A549 (cell line): ENCODE measurements around the gene EPPIN. TPM values are rescaled to one million over a fixed set of nuclear protein-coding genes. Genes with fewer than 3 reads are reported as not detected.

ENCODE experiments used
- ATAC-seq, 2 experiments: fragments of 200-7000 bp in 1 of 2; fragments of >200 bp in 1 of 2; cut with Nextera tagmentation in 1 of 2; cut with Tn5 transposase in 1 of 2; 3 replicates each; pipeline versions ENCODE4 v1.8.0 to v1.9.1; 2018 to 2020; ENCODE audit warnings: mild to moderate bottlenecking in 1 of 2, moderate library complexity in 1 of 2
- CTCF ChIA-PET: fragments of 300-600 bp; sonication (Branson Sonifier 250); formaldehyde crosslinking; extraction: SDS; loops from one replicate; lab custom pipeline; 2021; ENCODE audit warnings: antibody characterized with exemption, inconsistent platforms; lab: Yijun Ruan, JAX
- POLR2A ChIA-PET: fragments of 350-600 bp; formaldehyde crosslinking; extraction: SDS; loops from one replicate; lab custom pipeline; 2021; ENCODE audit warnings: antibody characterized with exemption, inconsistent platforms; lab: Yijun Ruan, JAX
- DNase-seq, 2 experiments: peaks; one replicate each; pipeline versions ENCODE4 v3.0.0 to v3.0.0-alpha.2; 2011 to 2016; ENCODE audit warnings: low read depth in 1 of 2, low spot score in 1 of 2
- FAIRE-seq: peaks from 2 replicates; lab custom pipeline; 2011; peaks lifted over from hg19 to GRCh38; lab: Jason Lieb, UNC
- H3K27ac ChIP-seq, 2 experiments: fragments of >200 bp; sonication (Bioruptor Twin); formaldehyde crosslinking; 3 replicates each; pipeline ENCODE4 v1.5.1; 2016 to 2017
- H3K4me1 ChIP-seq: fragments of >200 bp; sonication (Bioruptor Twin); formaldehyde crosslinking; 3 replicates; pipeline ENCODE4 v1.6.1; 2016
- H3K4me2 ChIP-seq: fragments of >200 bp; sonication (Bioruptor Twin); formaldehyde crosslinking; 3 replicates; pipeline ENCODE4 v1.6.1; 2016
- H3K4me3 ChIP-seq: fragments of >200 bp; sonication (Bioruptor Twin); formaldehyde crosslinking; 3 replicates; pipeline ENCODE4 v1.5.1; 2016
- H3K9me3 ChIP-seq: fragments of >200 bp; sonication (Bioruptor Twin); formaldehyde crosslinking; 3 replicates; pipeline ENCODE4 v1.6.1; 2016
- CBX8 ChIP-seq: fragments of 200-600 bp; sonication (generic); IDR thresholded peaks from 2 replicates; pipeline ENCODE4 v1.6.1; 2016
- CEBPB ChIP-seq, 2 experiments: fragments of >200 bp in 1 of 2; sonication (Bioruptor Twin) in 1 of 2; formaldehyde crosslinking in 1 of 2; IDR thresholded peaks; 2 replicates each; pipeline ENCODE4 v1.6.1; 2012 to 2016
- EHF ChIP-seq: fragments of 250-450 bp; sonication (Bioruptor Pico); IDR thresholded peaks from 2 replicates; pipeline ENCODE4 v1.5.0; 2020; ENCODE audit warnings: mild to moderate bottlenecking
- FOSL2 ChIP-seq, 2 experiments: fragments of 450-650 bp in 1 of 2; fragments of >200 bp in 1 of 2; sonication (Bioruptor Twin) in 1 of 2; formaldehyde crosslinking; IDR thresholded peaks; 2 replicates each; pipeline versions ENCODE4 v1.5.0 to v1.6.1; 2016 to 2020; ENCODE audit warnings: mild to moderate bottlenecking in 1 of 2, moderate library complexity in 1 of 2
- FOXS1 ChIP-seq: fragments of 250-450 bp; sonication (Bioruptor Pico); IDR thresholded peaks from 2 replicates; pipeline ENCODE4 v1.5.0; 2020; ENCODE audit warnings: mild to moderate bottlenecking, moderate library complexity
- HOXB13 ChIP-seq: fragments of 250-450 bp; sonication (Bioruptor Pico); IDR thresholded peaks from 2 replicates; pipeline ENCODE4 v1.5.0; 2020; ENCODE audit warnings: low read depth, mild to moderate bottlenecking, moderate library complexity
- HOXB5 ChIP-seq: fragments of 250-450 bp; sonication (Bioruptor Pico); IDR thresholded peaks from 2 replicates; pipeline ENCODE4 v1.5.0; 2020; ENCODE audit warnings: mild to moderate bottlenecking, moderate library complexity
- KDM1A ChIP-seq: fragments of 200-600 bp; sonication (generic); IDR thresholded peaks from 2 replicates; pipeline ENCODE4 v1.6.1; 2016; ENCODE audit warnings: low read depth, mild to moderate bottlenecking
- KDM5A ChIP-seq: fragments of 200-600 bp; sonication (generic); IDR thresholded peaks from 2 replicates; pipeline ENCODE4 v1.6.1; 2016; ENCODE audit warnings: antibody characterized with exemption, mild to moderate bottlenecking
- MAFK ChIP-seq: fragments of 450-650 bp; IDR thresholded peaks from 2 replicates; pipeline ENCODE4 v1.6.1; 2014; ENCODE audit not compliant: partially characterized antibody
- NFE2L2 ChIP-seq: fragments of 150-350 bp; conservative IDR thresholded peaks from 2 replicates; pipeline ENCODE4 v1.6.1; 2014; ENCODE audit warnings: low read length
- NPAS2 ChIP-seq: fragments of 250-450 bp; sonication (Bioruptor Pico); IDR thresholded peaks from 2 replicates; pipeline ENCODE4 v1.8.0; 2022; ENCODE audit warnings: mild to moderate bottlenecking, moderate library complexity, borderline replicate concordance
- RARB ChIP-seq: fragments of 250-450 bp; sonication (Bioruptor Pico); IDR thresholded peaks from 2 replicates; pipeline ENCODE4 v1.8.0; 2021; ENCODE audit warnings: mild to moderate bottlenecking, moderate library complexity
- RCOR1 ChIP-seq: fragments of 150-350 bp; IDR thresholded peaks from 2 replicates; pipeline ENCODE4 v1.6.1; 2014; ENCODE audit warnings: antibody characterized with exemption, low read length, low read depth
- RNF2 ChIP-seq: fragments of 200-600 bp; sonication (generic); IDR thresholded peaks from 2 replicates; pipeline ENCODE4 v1.6.1; 2016; ENCODE audit warnings: low read depth, mild to moderate bottlenecking, antibody characterized with exemption, moderate library complexity, borderline replicate concordance
- SREBF2 ChIP-seq: fragments of 450-650 bp; IDR thresholded peaks from 2 replicates; pipeline ENCODE4 v1.6.1; 2014; ENCODE audit warnings: mild to moderate bottlenecking, moderate library complexity
- TFCP2L1 ChIP-seq: fragments of 250-450 bp; sonication (Bioruptor Pico); IDR thresholded peaks from 2 replicates; pipeline ENCODE4 v1.5.0; 2021; ENCODE audit warnings: mild to moderate bottlenecking
- WGBS: methylation state at CpG from one replicate; pipeline ENCODE4 v1.1.6; 2017; ENCODE audit errors: missing lambda C conversion rate; 5-methylcytosine and 5-hydroxymethylcytosine counted together
- polyA minus RNA-seq: library from RNA; depleted of rRNA, polyadenylated mRNA; stranded (reverse); fragments of >200 nt; gene quantifications from 2 replicates; pipeline ENCODE4 v1.2.3, GENCODE V29; 2011; rRNA and poly(A)+ RNA removed
- polyA plus RNA-seq, 4 experiments: library from polyadenylated mRNA; depleted of rRNA in 3 of 4; stranded (reverse); fragments of >200 nt; fragmentation: RNase III in 1 of 4; extraction: RNeasy Plus Mini Kit Qiagen cat#74134 plus additional on column Dnase treatment in 1 of 4; gene quantifications; 2 replicates in 3 of 4; 3 replicates in 1 of 4; pipeline ENCODE4 v1.2.3, GENCODE V29; 2011 to 2017
- TF ChIP-seq, protein P1 (sequence below): IDR thresholded peaks from 2 replicates; pipeline ENCODE4 v1.6.1; 2012
- TF ChIP-seq, protein P2 (sequence below): fragments of >200 bp; sonication (Bioruptor Twin); formaldehyde crosslinking; IDR thresholded peaks from 3 replicates; pipeline ENCODE4 v1.5.1; 2016
- TF ChIP-seq, protein P3 (sequence below): fragments of >200 bp; sonication (Bioruptor Twin); formaldehyde crosslinking; IDR thresholded peaks from 3 replicates; pipeline ENCODE4 v1.6.1; 2016
- TF ChIP-seq, protein P4 (sequence below): fragments of 200-600 bp; sonication (generic); IDR thresholded peaks from 2 replicates; pipeline ENCODE4 v1.6.1; 2016; ENCODE audit warnings: antibody characterized with exemption, mild to moderate bottlenecking, moderate library complexity

Gene EPPIN
- polyA plus RNA-seq (2011; rRNA removed) (not detected in 2 replicates), polyA plus RNA-seq (2017; fragmentation: RNase III; extraction: RNeasy Plus Mini Kit Qiagen cat#74134 plus additional on column Dnase treatment) (not detected in 3 replicates), polyA minus RNA-seq (not detected in 2 replicates)
- polyA plus RNA-seq (2012; cell fraction: cytosol; rRNA removed): not detected in 2 replicates
- not detected in 2 replicates for polyA plus RNA-seq (2012; cell fraction: nucleus; rRNA removed)

GRCh38 chr20:45547206-45547770, at the start of gene EPPIN:
Gene EPPIN, minus strand, starts transcription at chr20:45547401. Its CDS starts 44 bp downstream, at chr20:45547357.
- H3K9me3 ChIP-seq: no peaks in the 10 kb centered on the region
- 35% methylated on average over 6 of the region's 6 CpGs for WGBS
- no peak for DNase-seq
- H3K4me3 ChIP-seq: no peak within 1 kb of the TSS
- TF ChIP-seq MAFK (no peak), HOXB5 (CRISPR knock-in tag) (no peak), SREBF2 (no peak), CBX8 (no peak)
- ChIA-PET POLR2A (no interaction called here), CTCF (interaction anchor here (0.6 to 2.2 kb wide), 5 partner anchors 69 to 226 kb away, joined by 4 to 15 read pairs (median 4); no protein-coding TSS in a partner anchor)
- ATAC-seq: no peak
- no peaks in the 10 kb centered on the region for H3K4me1 ChIP-seq
- no peak within 1 kb of the TSS for H3K4me2 ChIP-seq
- FAIRE-seq: no peak
- no peak within 1 kb of the TSS for H3K27ac ChIP-seq

GRCh38 chr20:45595235-45595634, 48.0 kb upstream of the EPPIN start:
- Histone ChIP-seq H3K9me3 (peaks cover 8% of the 10 kb centered on the region; the same call in 1 of the 3 replicates), H3K4me1 (no peaks in the 10 kb centered on the region), H3K27ac (no peak overlapping the region), H3K4me3 (no peak overlapping the region), H3K4me2 (no peak overlapping the region)
- ChIA-PET POLR2A (no interaction called here), CTCF (interaction anchor here (0.6 to 2.4 kb wide), 2 partner anchors 174 to 176 kb away, joined by 3 to 9 read pairs; no protein-coding TSS in a partner anchor)
- 0% methylated on average over 1 of the region's 1 CpG for WGBS
- no peak for ATAC-seq
- TF ChIP-seq, protein P1, sequence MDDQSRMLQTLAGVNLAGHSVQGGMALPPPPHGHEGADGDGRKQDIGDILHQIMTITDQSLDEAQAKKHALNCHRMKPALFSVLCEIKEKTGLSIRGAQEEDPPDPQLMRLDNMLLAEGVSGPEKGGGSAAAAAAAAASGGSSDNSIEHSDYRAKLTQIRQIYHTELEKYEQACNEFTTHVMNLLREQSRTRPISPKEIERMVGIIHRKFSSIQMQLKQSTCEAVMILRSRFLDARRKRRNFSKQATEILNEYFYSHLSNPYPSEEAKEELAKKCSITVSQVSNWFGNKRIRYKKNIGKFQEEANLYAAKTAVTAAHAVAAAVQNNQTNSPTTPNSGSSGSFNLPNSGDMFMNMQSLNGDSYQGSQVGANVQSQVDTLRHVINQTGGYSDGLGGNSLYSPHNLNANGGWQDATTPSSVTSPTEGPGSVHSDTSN: no peak
- TF ChIP-seq, protein P2, sequence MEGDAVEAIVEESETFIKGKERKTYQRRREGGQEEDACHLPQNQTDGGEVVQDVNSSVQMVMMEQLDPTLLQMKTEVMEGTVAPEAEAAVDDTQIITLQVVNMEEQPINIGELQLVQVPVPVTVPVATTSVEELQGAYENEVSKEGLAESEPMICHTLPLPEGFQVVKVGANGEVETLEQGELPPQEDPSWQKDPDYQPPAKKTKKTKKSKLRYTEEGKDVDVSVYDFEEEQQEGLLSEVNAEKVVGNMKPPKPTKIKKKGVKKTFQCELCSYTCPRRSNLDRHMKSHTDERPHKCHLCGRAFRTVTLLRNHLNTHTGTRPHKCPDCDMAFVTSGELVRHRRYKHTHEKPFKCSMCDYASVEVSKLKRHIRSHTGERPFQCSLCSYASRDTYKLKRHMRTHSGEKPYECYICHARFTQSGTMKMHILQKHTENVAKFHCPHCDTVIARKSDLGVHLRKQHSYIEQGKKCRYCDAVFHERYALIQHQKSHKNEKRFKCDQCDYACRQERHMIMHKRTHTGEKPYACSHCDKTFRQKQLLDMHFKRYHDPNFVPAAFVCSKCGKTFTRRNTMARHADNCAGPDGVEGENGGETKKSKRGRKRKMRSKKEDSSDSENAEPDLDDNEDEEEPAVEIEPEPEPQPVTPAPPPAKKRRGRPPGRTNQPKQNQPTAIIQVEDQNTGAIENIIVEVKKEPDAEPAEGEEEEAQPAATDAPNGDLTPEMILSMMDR: no peak
- no peak for TF ChIP-seq TFCP2L1 (CRISPR knock-in tag)
- TF ChIP-seq NPAS2: no peak
- no peak for TF ChIP-seq EHF
- TF ChIP-seq RNF2: no peak
- no peak for TF ChIP-seq RARB (CRISPR knock-in tag)
- TF ChIP-seq, protein P3, sequence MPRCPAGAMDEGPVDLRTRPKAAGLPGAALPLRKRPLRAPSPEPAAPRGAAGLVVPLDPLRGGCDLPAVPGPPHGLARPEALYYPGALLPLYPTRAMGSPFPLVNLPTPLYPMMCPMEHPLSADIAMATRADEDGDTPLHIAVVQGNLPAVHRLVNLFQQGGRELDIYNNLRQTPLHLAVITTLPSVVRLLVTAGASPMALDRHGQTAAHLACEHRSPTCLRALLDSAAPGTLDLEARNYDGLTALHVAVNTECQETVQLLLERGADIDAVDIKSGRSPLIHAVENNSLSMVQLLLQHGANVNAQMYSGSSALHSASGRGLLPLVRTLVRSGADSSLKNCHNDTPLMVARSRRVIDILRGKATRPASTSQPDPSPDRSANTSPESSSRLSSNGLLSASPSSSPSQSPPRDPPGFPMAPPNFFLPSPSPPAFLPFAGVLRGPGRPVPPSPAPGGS: no peak
- no peak for TF ChIP-seq HOXB13 (CRISPR knock-in tag)
- TF ChIP-seq CBX8: no peak
- TF ChIP-seq CEBPB (IDR thresholded peaks at IDR 0.05): no peak
- no peak for TF ChIP-seq FOSL2 (IDR thresholded peaks at IDR 0.05)
- no peak for TF ChIP-seq FOSL2 (CRISPR knock-in tag; IDR thresholded peaks at IDR 0.05)
- TF ChIP-seq FOXS1 (CRISPR knock-in tag): no peak
- TF ChIP-seq KDM5A: no peak
- TF ChIP-seq, protein P4, sequence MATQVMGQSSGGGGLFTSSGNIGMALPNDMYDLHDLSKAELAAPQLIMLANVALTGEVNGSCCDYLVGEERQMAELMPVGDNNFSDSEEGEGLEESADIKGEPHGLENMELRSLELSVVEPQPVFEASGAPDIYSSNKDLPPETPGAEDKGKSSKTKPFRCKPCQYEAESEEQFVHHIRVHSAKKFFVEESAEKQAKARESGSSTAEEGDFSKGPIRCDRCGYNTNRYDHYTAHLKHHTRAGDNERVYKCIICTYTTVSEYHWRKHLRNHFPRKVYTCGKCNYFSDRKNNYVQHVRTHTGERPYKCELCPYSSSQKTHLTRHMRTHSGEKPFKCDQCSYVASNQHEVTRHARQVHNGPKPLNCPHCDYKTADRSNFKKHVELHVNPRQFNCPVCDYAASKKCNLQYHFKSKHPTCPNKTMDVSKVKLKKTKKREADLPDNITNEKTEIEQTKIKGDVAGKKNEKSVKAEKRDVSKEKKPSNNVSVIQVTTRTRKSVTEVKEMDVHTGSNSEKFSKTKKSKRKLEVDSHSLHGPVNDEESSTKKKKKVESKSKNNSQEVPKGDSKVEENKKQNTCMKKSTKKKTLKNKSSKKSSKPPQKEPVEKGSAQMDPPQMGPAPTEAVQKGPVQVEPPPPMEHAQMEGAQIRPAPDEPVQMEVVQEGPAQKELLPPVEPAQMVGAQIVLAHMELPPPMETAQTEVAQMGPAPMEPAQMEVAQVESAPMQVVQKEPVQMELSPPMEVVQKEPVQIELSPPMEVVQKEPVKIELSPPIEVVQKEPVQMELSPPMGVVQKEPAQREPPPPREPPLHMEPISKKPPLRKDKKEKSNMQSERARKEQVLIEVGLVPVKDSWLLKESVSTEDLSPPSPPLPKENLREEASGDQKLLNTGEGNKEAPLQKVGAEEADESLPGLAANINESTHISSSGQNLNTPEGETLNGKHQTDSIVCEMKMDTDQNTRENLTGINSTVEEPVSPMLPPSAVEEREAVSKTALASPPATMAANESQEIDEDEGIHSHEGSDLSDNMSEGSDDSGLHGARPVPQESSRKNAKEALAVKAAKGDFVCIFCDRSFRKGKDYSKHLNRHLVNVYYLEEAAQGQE: no peak
- no peak for TF ChIP-seq NFE2L2
- TF ChIP-seq KDM1A: no peak
- TF ChIP-seq RCOR1: no peak
- DNase-seq: no peak
- FAIRE-seq: no peak
